Mucosa of rectum (tissue), 2 donors: Measurements from ENCODE around the gene SP4.

Experiments used
- H3K27ac ChIP-seq, 2 donors: one replicate each; pipeline ENCODE4 v1.7.0; 2013; ENCODE audit warnings: inconsistent platforms in 2 of 2, low read depth in 2 of 2, low read length in 2 of 2
- H3K27me3 ChIP-seq, 2 donors: one replicate each; pipeline ENCODE4 v1.7.0; 2013; ENCODE audit warnings: low read length in 2 of 2; ENCODE audit not compliant: control insufficient read depth in 2 of 2, insufficient read depth in 2 of 2
- H3K36me3 ChIP-seq, 2 donors: one replicate each; pipeline ENCODE4 v1.7.0; 2013; ENCODE audit warnings: low read length in 2 of 2; ENCODE audit not compliant: control insufficient read depth in 2 of 2, insufficient read depth in 2 of 2
- H3K4me1 ChIP-seq, 2 donors: one replicate each; pipeline ENCODE4 v1.7.0; 2013; ENCODE audit warnings: low read length in 2 of 2, mild to moderate bottlenecking in 1 of 2; ENCODE audit not compliant: control insufficient read depth in 2 of 2, insufficient read depth in 2 of 2
- H3K4me3 ChIP-seq, 2 donors: one replicate each; pipeline ENCODE4 v1.7.0; 2013; ENCODE audit warnings: low read length in 2 of 2
- H3K9ac ChIP-seq, 2 donors: one replicate each; pipeline ENCODE4 v1.7.0; 2013; ENCODE audit warnings: low read length in 2 of 2, low read depth in 1 of 2, mild to moderate bottlenecking in 1 of 2
- H3K9me3 ChIP-seq, 2 donors: one replicate each; pipeline ENCODE4 v1.7.0; 2013; ENCODE audit warnings: low read length in 2 of 2; ENCODE audit not compliant: control insufficient read depth in 2 of 2
- donor health status: healthy.
- donor health status: Normal muscosa, but diverticular disease.

Gene SP4

DNA sequence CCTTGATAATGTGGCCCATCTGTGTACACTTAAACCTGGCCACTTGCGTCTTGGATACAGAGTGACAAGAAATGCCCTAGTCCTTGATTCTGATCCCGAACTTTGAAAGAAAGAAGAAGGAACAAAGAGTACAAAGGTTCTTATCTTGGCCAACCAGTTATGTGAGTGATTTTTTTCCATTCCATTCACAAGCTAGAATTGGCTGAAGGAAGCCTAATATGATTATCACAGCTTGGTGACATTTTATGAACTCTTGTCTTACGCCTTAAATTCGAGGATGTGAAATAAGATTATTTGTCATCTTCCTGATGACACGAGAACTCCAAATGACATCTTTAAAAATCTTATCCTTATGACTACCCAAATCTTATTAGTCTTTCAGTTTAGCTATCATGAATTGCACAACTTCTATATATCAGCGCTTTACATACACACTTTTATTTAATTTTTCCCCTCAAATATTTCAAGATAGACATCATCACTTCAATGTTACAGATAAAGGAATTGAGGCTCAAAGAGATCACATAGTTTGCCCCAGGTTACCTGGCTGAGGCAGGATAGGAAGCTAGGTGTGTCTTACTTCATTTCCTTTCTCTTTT is 13.0 kb upstream of the SP4 start:
- H3K4me3 ChIP-seq, result no peak overlapping the region
- H3K9me3 ChIP-seq, result no peaks in the 10 kb centered on the region
- no peaks in the 10 kb centered on the region for H3K27me3 ChIP-seq
- no peaks in the 10 kb centered on the region for H3K36me3 ChIP-seq
- H3K27ac ChIP-seq, result no peak overlapping the region
- no peaks in the 10 kb centered on the region for H3K4me1 ChIP-seq
- no peak overlapping the region for H3K9ac ChIP-seq

DNA sequence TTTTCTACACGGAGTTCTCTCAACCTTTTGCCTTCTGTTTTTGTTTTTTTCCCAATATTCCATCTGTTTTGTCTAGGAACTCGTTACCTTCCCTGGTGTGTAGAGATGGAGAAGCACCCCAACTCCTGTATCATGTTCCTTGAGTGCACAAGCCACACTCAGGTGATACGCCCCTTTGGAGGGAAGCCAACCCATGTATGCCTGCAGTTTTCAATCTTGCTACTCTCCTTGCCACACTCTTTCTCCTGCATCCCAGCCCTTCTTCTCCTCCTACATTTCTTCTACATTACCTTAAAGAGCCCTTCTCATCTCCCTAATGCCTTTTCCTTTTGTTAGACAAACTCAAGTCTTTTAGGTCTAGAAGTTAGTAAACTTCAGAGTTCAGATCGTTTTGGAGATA is 10.2 kb upstream of the SP4 start:
- Histone ChIP-seq H3K36me3 (no peaks in the 10 kb centered on the region), H3K27me3 (no peaks in the 10 kb centered on the region), H3K4me3 (no peak overlapping the region), H3K4me1 (no peaks in the 10 kb centered on the region), H3K9me3 (no peaks in the 10 kb centered on the region), H3K27ac (no peak overlapping the region), H3K9ac (no peak overlapping the region)

DNA sequence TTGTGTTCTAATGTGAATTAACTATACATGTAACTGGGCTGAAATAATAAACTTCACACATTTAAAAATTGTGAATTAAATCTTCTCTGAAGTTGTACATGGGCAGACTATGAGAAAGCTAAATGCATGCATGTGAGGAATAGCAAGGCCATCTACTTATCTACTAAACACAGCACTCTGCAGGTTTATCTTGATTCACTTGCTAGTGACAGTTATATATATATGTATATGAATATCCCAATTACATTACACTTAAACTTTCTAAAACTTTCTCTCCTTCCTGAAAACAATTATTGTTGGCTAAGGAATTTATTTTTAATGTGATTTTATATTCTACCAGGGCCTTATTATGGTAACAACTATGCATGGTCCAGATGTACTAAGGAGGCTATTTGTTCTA is 5.1 kb upstream of the SP4 start:
- Histone ChIP-seq H3K4me1 (peaks cover 7% of the 10 kb centered on the region in 2 donors), H3K36me3 (no peaks in the 10 kb centered on the region), H3K27me3 (no peaks in the 10 kb centered on the region), H3K4me3 (no peak overlapping the region), H3K9me3 (no peaks in the 10 kb centered on the region), H3K27ac (no peak overlapping the region), H3K9ac (no peak overlapping the region)

DNA sequence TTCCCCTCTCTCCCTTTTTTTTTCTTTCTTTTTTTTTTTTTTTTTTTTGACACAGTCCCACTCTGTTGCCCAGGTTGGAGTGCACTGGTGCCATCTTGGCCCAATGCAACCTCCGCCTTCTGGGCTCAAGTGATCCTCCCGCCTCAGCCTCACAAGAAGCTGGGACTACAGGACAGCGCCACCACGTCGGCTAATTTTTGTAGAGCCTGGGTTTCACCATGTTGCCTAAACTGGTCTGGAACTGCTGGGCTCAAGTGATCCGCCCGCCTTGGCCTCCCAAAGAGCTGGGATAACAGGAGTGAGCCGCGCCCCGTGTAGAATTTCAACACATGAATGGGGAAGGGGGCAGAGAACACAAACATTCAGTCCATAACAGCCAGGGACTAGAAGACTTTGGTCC is 2.6 kb upstream of the SP4 start:
- H3K36me3 ChIP-seq, result no peaks in the 10 kb centered on the region
- H3K9ac ChIP-seq, result no peak overlapping the region
- H3K4me1 ChIP-seq, result peaks cover 8 to 11% of the 10 kb centered on the region in 2 donors
- no peaks in the 10 kb centered on the region for H3K9me3 ChIP-seq
- no peak overlapping the region for H3K4me3 ChIP-seq
- no peaks in the 10 kb centered on the region for H3K27me3 ChIP-seq
- H3K27ac ChIP-seq, result no peak overlapping the region

DNA sequence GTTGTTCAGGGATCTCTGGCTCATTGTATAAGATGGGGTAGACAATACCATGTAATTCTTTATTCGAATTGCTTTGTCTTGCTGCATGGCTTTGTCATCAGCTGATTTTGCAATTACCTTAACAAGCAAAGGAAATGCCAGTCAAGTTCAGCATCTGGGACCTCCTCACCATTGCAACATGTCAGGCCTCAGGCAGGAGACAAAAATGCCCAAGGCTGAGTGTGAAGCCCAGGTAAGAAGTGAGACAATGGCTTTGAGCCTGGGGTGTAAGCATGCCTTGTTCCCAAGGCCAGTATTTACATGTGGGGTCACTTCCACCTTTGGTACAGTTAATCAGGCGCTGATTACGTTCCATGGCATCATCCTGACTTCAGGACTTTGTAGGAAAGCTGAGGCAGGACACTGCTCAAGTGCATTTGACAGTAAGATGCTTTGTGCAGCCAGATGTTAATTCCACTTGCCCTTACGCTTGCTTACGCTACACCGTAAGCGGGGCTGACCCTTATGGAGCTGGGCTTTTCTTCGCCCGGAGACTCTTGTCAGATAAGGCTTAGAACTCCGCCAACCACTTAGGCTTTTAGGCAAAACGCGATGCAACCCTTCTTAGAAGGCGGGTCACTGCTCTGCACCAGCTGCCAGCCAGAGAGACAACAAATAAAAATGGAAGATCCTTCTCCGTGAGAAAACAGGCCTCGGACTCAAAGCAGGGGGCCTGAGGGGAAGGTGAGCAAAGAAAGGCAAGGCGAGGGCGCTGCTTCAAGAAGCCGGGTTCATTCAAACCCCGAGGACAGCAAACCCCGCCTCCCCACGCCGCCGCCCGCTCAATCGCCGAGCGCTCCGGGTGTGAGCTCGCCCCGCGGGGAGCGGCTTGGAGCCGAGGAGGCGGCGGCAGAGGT is 1.3 kb upstream of the SP4 start:
- Histone ChIP-seq H3K4me3 (peak overlapping the region; percentile 86 to 95), H3K9ac (peak overlapping the region; percentile 60 to 64), H3K36me3 (no peaks in the 10 kb centered on the region), H3K4me1 (peaks cover 11 to 13% of the 10 kb centered on the region in 2 donors), H3K27me3 (no peaks in the 10 kb centered on the region), H3K27ac (peak overlapping the region; percentile 96 to 98), H3K9me3 (no peaks in the 10 kb centered on the region)

GRCh38 chr7:21427182-21427870 is 557 bp upstream of the SP4 start:
- H3K36me3 ChIP-seq, result no peaks in the 10 kb centered on the region
- peak overlapping the region; percentile 96 to 98 for H3K27ac ChIP-seq
- H3K4me1 ChIP-seq, result peaks cover 11 to 15% of the 10 kb centered on the region in 2 donors
- H3K27me3 ChIP-seq, result no peaks in the 10 kb centered on the region
- peak overlapping the region; percentile 87 to 92 for H3K9ac ChIP-seq
- no peaks in the 10 kb centered on the region for H3K9me3 ChIP-seq
- peak overlapping the region; percentile 91 to 95 for H3K4me3 ChIP-seq

GRCh38 chr7:21428659-21428941 is 717 bp downstream of the SP4 start:
- Histone ChIP-seq H3K36me3 (no peaks in the 10 kb centered on the region), H3K4me1 (peaks cover 11 to 15% of the 10 kb centered on the region in 2 donors), H3K9me3 (no peaks in the 10 kb centered on the region), H3K27ac (peak overlapping the region; percentile 90 to 98), H3K4me3 (peak overlapping the region; percentile 75 to 80), H3K27me3 (no peaks in the 10 kb centered on the region), H3K9ac (peak overlapping the region; percentile 49 to 70)

DNA sequence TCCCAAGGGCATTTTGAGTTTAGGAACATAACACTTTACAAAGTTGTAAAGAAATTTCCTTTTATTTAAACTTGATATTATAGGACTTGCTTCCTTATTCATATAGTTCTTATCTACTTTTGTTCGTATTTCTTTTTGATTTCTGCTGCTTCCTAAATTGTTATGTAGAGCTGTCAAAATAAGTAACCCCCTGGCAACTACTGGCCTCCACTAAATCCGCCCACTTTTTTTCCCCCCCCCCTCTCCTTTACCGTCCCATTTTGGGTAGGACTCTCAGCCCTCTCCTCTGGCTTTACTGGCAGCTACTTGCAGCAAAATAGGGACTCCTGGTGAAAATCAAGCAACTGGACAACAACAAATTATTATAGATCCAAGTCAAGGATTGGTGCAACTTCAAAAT is 1.1 kb downstream of the SP4 start:
- H3K4me3 ChIP-seq, result peak overlapping the region; percentile 75 to 80
- H3K27ac ChIP-seq, result no peak overlapping the region
- H3K9ac ChIP-seq, result peak overlapping the region in 1 of 2 donors; percentile 70

GRCh38 chr7:21429786-21430574 is 2.1 kb downstream of the SP4 start:
- peak overlapping the region in 1 of 2 donors; percentile 22 for H3K4me3 ChIP-seq
- H3K27ac ChIP-seq, result no peak overlapping the region
- no peak overlapping the region for H3K9ac ChIP-seq
- peaks cover 11 to 15% of the 10 kb centered on the region in 2 donors for H3K4me1 ChIP-seq
- H3K27me3 ChIP-seq, result no peaks in the 10 kb centered on the region
- H3K9me3 ChIP-seq, result no peaks in the 10 kb centered on the region
- H3K36me3 ChIP-seq, result no peaks in the 10 kb centered on the region

More for the DNA sequence above, 1.1 kb downstream of the SP4 start:
- peaks cover 11 to 15% of the 10 kb centered on the region in 2 donors for H3K4me1 ChIP-seq
- no peaks in the 10 kb centered on the region for H3K27me3 ChIP-seq
- H3K9me3 ChIP-seq, result no peaks in the 10 kb centered on the region
- no peaks in the 10 kb centered on the region for H3K36me3 ChIP-seq
